MM.1S (cell line): ENCODE data around the gene TBATA.

Source experiments
- DNase-seq: peaks from one replicate; pipeline ENCODE4 v3.0.0-alpha.2; 2015
- H2AFZ ChIP-seq: fragments of 300-600 bp; sonication (generic); 2 replicates; pipeline ENCODE4 v1.6.0; 2016; ENCODE audit warnings: antibody characterized with exemption, low read length
- H3F3A ChIP-seq: fragments of 300-600 bp; sonication (generic); 2 replicates; pipeline ENCODE4 v1.6.1; 2016; ENCODE audit warnings: mild to moderate bottlenecking, antibody characterized with exemption, low read length, moderate library complexity, mixed read lengths; ENCODE audit not compliant: insufficient read depth
- H3K27ac ChIP-seq: fragments of 300-600 bp; sonication (generic); 2 replicates; pipeline ENCODE4 v1.5.1; 2016; ENCODE audit warnings: mild to moderate bottlenecking, low read length
- H3K27me3 ChIP-seq: fragments of 300-600 bp; sonication (generic); replicated peaks from 2 replicates; pipeline ENCODE4 v1.6.0; 2016; ENCODE audit warnings: low read length; ENCODE audit not compliant: insufficient read depth
- H3K36me3 ChIP-seq: fragments of 300-600 bp; sonication (generic); replicated peaks from 2 replicates; pipeline ENCODE4 v1.6.1; 2016; ENCODE audit warnings: mild to moderate bottlenecking, low read length, mixed read lengths; ENCODE audit not compliant: insufficient read depth
- H3K4me1 ChIP-seq: fragments of 300-600 bp; sonication (generic); 2 replicates; pipeline ENCODE4 v1.6.1; 2016; ENCODE audit warnings: low read length, mixed read lengths
- H3K4me2 ChIP-seq: fragments of 300-600 bp; sonication (generic); 2 replicates; pipeline ENCODE4 v1.6.0; 2016; ENCODE audit warnings: low read depth, low read length
- H3K4me3 ChIP-seq: fragments of 300-600 bp; sonication (generic); 2 replicates; pipeline ENCODE4 v1.5.1; 2016; ENCODE audit warnings: low read length, mixed read lengths
- H3K79me2 ChIP-seq: fragments of 300-600 bp; sonication (generic); 2 replicates; pipeline ENCODE4 v1.6.1; 2016; ENCODE audit warnings: mixed run types, low read length, mixed read lengths
- H3K9ac ChIP-seq: fragments of 300-600 bp; sonication (generic); 2 replicates; pipeline ENCODE4 v1.6.1; 2016; ENCODE audit warnings: low read length, mixed read lengths
- H3K9me2 ChIP-seq: fragments of 300-600 bp; sonication (generic); replicated peaks from 2 replicates; pipeline ENCODE4 v1.6.1; 2016; ENCODE audit warnings: mild to moderate bottlenecking, low read length, mixed read lengths; ENCODE audit not compliant: insufficient read depth
- H3K9me3 ChIP-seq: fragments of 300-600 bp; sonication (generic); replicated peaks from 2 replicates; pipeline ENCODE4 v1.6.1; 2016; ENCODE audit warnings: mild to moderate bottlenecking, low read length, mixed read lengths; ENCODE audit not compliant: insufficient read depth
- H4K20me1 ChIP-seq: fragments of 300-600 bp; sonication (generic); 2 replicates; pipeline ENCODE4 v1.6.1; 2016; ENCODE audit warnings: mild to moderate bottlenecking, low read length, moderate library complexity, mixed read lengths; ENCODE audit not compliant: insufficient read depth
- EZH2 ChIP-seq: fragments of 300-600 bp; sonication (generic); optimal IDR thresholded peaks from 2 replicates; pipeline ENCODE3; 2017; ENCODE audit warnings: low read depth, mild to moderate bottlenecking, antibody characterized with exemption, low read length, mixed read lengths
- EZH2phosphoT487 ChIP-seq: fragments of 300-600 bp; sonication (generic); IDR thresholded peaks from 2 replicates; pipeline ENCODE4 v1.6.1; 2018; ENCODE audit warnings: antibody characterized with exemption, low read length
- TF ChIP-seq, protein P1 (sequence below): fragments of 300-600 bp; sonication (generic); IDR thresholded peaks from 2 replicates; pipeline ENCODE4 v1.5.1; 2016; ENCODE audit warnings: antibody characterized with exemption, low read length, mixed read lengths

Gene TBATA

DNA sequence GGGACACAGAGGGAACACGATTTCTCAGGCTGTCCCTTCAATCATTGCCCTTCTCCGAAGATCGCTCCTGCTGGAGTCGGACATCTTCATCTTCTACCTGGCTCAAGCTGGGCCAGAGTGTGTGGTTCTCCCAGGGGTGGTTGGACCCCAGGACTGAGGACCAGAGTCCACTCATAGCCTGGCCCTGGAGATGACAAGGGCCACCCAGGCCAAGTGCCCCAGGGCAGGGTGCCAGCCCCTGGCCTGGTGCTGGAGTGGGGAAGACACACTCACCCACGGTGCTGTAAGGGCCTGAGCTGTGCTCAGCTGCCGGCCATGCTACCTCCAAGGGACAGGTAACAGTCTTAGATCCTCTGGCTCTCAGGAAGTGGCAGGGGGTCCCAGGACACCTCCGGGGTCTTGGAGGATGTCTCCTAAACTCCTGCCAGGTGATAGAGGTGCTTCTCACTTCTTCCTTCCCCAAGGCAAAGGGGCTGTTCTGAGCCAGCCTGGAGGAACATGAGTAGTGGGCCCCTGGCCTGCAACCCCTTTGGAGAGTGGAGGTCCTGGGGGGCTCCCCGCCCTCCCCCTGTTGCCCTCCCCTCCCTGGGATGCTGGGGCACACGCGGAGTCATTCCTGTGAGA is 23.3 kb downstream of the TBATA start:
- H3K27ac ChIP-seq, result no peak overlapping the region
- H3K9ac ChIP-seq, result no peak overlapping the region
- H3F3A ChIP-seq, result no peaks in the 10 kb centered on the region
- H3K79me2 ChIP-seq, result no peaks in the 10 kb centered on the region
- H3K4me2 ChIP-seq, result no peak overlapping the region
- H3K4me3 ChIP-seq, result no peak overlapping the region
- H3K9me2 ChIP-seq, result no peaks in the 10 kb centered on the region
- no peaks in the 10 kb centered on the region for H3K4me1 ChIP-seq
- no peak for DNase-seq
- no peaks in the 10 kb centered on the region for H4K20me1 ChIP-seq
- TF ChIP-seq, protein P1, sequence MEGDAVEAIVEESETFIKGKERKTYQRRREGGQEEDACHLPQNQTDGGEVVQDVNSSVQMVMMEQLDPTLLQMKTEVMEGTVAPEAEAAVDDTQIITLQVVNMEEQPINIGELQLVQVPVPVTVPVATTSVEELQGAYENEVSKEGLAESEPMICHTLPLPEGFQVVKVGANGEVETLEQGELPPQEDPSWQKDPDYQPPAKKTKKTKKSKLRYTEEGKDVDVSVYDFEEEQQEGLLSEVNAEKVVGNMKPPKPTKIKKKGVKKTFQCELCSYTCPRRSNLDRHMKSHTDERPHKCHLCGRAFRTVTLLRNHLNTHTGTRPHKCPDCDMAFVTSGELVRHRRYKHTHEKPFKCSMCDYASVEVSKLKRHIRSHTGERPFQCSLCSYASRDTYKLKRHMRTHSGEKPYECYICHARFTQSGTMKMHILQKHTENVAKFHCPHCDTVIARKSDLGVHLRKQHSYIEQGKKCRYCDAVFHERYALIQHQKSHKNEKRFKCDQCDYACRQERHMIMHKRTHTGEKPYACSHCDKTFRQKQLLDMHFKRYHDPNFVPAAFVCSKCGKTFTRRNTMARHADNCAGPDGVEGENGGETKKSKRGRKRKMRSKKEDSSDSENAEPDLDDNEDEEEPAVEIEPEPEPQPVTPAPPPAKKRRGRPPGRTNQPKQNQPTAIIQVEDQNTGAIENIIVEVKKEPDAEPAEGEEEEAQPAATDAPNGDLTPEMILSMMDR, result no peak
- TF ChIP-seq EZH2phosphoT487 (no peak), EZH2 (no peak)
- H3K36me3 ChIP-seq, result no peaks in the 10 kb centered on the region
- H3K9me3 ChIP-seq, result no peaks in the 10 kb centered on the region
- H3K27me3 ChIP-seq, result no peaks in the 10 kb centered on the region
- H2AFZ ChIP-seq, result no peak overlapping the region

- H3F3A ChIP-seq, result no peaks in the 10 kb centered on the region
- no peak overlapping the region for H3K27ac ChIP-seq
- no peak overlapping the region for H2AFZ ChIP-seq
- TF ChIP-seq EZH2phosphoT487 (no peak), EZH2 (no peak)
- no peak for DNase-seq
- no peaks in the 10 kb centered on the region for H3K79me2 ChIP-seq
- no peak overlapping the region for H3K4me2 ChIP-seq
- H4K20me1 ChIP-seq, result no peaks in the 10 kb centered on the region
- H3K4me1 ChIP-seq, result no peaks in the 10 kb centered on the region
- H3K27me3 ChIP-seq, result no peaks in the 10 kb centered on the region
- H3K36me3 ChIP-seq, result no peaks in the 10 kb centered on the region
- no peaks in the 10 kb centered on the region for H3K9me2 ChIP-seq
- no peak overlapping the region for H3K9ac ChIP-seq
- no peak overlapping the region for H3K4me3 ChIP-seq
- H3K9me3 ChIP-seq, result no peaks in the 10 kb centered on the region
Measured at GRCh38 chr10:70761031-70761601, 24.1 kb downstream of the TBATA start.

GRCh38 chr10:70760271-70760787 is 24.8 kb downstream of the TBATA start:
- Histone ChIP-seq H3K36me3 (no peaks in the 10 kb centered on the region), H3K4me2 (no peak overlapping the region), H3K27ac (no peak overlapping the region), H3K9ac (no peak overlapping the region), H3K9me2 (no peaks in the 10 kb centered on the region), H3F3A (no peaks in the 10 kb centered on the region), H2AFZ (no peak overlapping the region), H3K9me3 (no peaks in the 10 kb centered on the region), H3K4me3 (no peak overlapping the region), H3K27me3 (no peaks in the 10 kb centered on the region), H4K20me1 (no peaks in the 10 kb centered on the region), H3K4me1 (no peaks in the 10 kb centered on the region), H3K79me2 (no peaks in the 10 kb centered on the region)
- DNase-seq, result no peak
- no peak for TF ChIP-seq EZH2
- TF ChIP-seq, protein P1, result no peak
- no peak for TF ChIP-seq EZH2phosphoT487

GRCh38 chr10:70759781-70760180 is 25.4 kb downstream of the TBATA start:
- no peak for DNase-seq
- Histone ChIP-seq H3K4me1 (no peaks in the 10 kb centered on the region), H3K79me2 (no peaks in the 10 kb centered on the region), H3K4me3 (no peak overlapping the region), H2AFZ (no peak overlapping the region), H3K9ac (no peak overlapping the region), H3K36me3 (no peaks in the 10 kb centered on the region), H3K27ac (no peak overlapping the region), H3F3A (no peaks in the 10 kb centered on the region), H3K4me2 (no peak overlapping the region), H3K9me3 (no peaks in the 10 kb centered on the region), H3K27me3 (no peaks in the 10 kb centered on the region), H4K20me1 (no peaks in the 10 kb centered on the region), H3K9me2 (no peaks in the 10 kb centered on the region)
- TF ChIP-seq, protein P1, result no peak
- TF ChIP-seq EZH2phosphoT487 (no peak), EZH2 (no peak)
